ENCODE results near the gene APBB2.

GRCh38 chr4:41026971-41027370 lies 187.4 kb downstream of the APBB2 start:
- no peak for TF ChIP-seq CTCF (IDR thresholded peaks at IDR 0.05)
- TF ChIP-seq EP300 (IDR thresholded peaks at IDR 0.05) = no peak
